NCI-H345 treated with DMSO at 0.1 percent for 48 hours (cell line): ENCODE results near the gene FSD1L.
"Not testable (repeated sequence)": the region's sequence is repeated elsewhere in the genome, so short reads cannot be mapped to it uniquely, and the experiment has no call there.

Experiments used
- DNase-seq: peaks from one replicate; lab custom pipeline; 2025; ENCODE audit not compliant: unreplicated experiment; lab: John Stamatoyannopoulos, UW

The FSD1L gene

GRCh38 chr9:105483618-105484017, 35.8 kb downstream of the FSD1L start:
- no peak for DNase-seq

GRCh38 chr9:105484226-105484625, 36.4 kb downstream of the FSD1L start:
- no peak for DNase-seq

- DNase-seq: no peak
These were observed 37.3 kb downstream of the FSD1L start for GRCh38 chr9:105485131-105485530.

- DNase-seq: no peak
These were observed 49.0 kb downstream of the FSD1L start for GRCh38 chr9:105496826-105497225.

- DNase-seq: no peak
These were observed 49.9 kb downstream of the FSD1L start for GRCh38 chr9:105497704-105498103.

- DNase-seq: no peak
These were observed 52.4 kb downstream of the FSD1L start for GRCh38 chr9:105500108-105500766.

GRCh38 chr9:105501414-105501813, 53.6 kb downstream of the FSD1L start:
- no peak for DNase-seq

GRCh38 chr9:105502276-105502675, 54.4 kb downstream of the FSD1L start:
- no peak for DNase-seq

GRCh38 chr9:105503881-105504280, 56.0 kb downstream of the FSD1L start:
- DNase-seq: no peak

- no peak for DNase-seq
These were observed 59.4 kb downstream of the FSD1L start for GRCh38 chr9:105507096-105507790.

GRCh38 chr9:105508530-105508929, 60.7 kb downstream of the FSD1L start:
- no peak for DNase-seq

- no peak for DNase-seq
These were observed 62.2 kb downstream of the FSD1L start for GRCh38 chr9:105510024-105510423.

- DNase-seq: no peak
These were observed 63.6 kb downstream of the FSD1L start for GRCh38 chr9:105511446-105511845.

- DNase-seq: no peak
These were observed 68.1 kb downstream of the FSD1L start for GRCh38 chr9:105515811-105516413.

- DNase-seq: not testable (repeated sequence)
These were observed 72.0 kb downstream of the FSD1L start for GRCh38 chr9:105519710-105520369.

GRCh38 chr9:105520992-105521391, 73.2 kb downstream of the FSD1L start:
- DNase-seq: not testable (repeated sequence)

GRCh38 chr9:105522618-105523385, 75.0 kb downstream of the FSD1L start:
- DNase-seq: not testable (repeated sequence)

- no peak for DNase-seq
These were observed 83.7 kb downstream of the FSD1L start for GRCh38 chr9:105531530-105531929.

GRCh38 chr9:105535920-105536668, 88.3 kb downstream of the FSD1L start:
- no peak for DNase-seq

GRCh38 chr9:105539452-105539851, 91.6 kb downstream of the FSD1L start:
- no peak for DNase-seq
